ENCODE measurements around the gene AKAP9.

DNA sequence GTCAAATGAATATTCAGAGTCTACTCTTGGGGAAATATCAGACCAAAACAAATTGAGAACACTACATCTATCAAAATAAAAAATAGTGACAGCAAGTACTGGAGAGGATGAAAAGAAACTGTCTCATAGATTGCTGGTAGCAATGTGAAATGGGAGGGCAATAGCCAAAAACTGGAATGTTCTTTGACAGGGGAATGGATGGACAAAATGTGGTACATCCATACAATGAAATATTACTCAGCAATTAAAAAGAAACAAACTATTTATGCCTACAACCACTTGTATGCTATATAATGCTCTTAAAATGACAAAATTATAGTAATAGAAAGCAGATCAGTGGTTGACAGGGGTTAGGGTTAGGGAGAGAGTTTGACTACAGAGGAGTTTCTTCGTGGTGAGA is 147.6 kb downstream of the AKAP9 start:
- TF ChIP-seq CTCF (IDR thresholded peaks at IDR 0.05) = no peak
- no peak for TF ChIP-seq POLR2AphosphoS5 (IDR thresholded peaks at IDR 0.05; ENCODE audit: insufficient read depth in 1 of 2, low read depth in 1 of 2)
- no peak for TF ChIP-seq POLR2A (IDR thresholded peaks at IDR 0.05)
